Progenitor cell of endocrine pancreas (in vitro differentiated cells): ENCODE measurements around the gene EXD3. TPM values are rescaled to one million over a fixed set of nuclear protein-coding genes. Genes with fewer than 3 reads are reported as not detected.

Experiments used
- DNase-seq: peaks from one replicate; pipeline ENCODE4 v3.0.0; 2021; ENCODE audit warnings: low spot score; ENCODE audit not compliant: unreplicated experiment
- H3K27ac Mint-ChIP-seq: 2 replicates; pipeline ENCODE4 v1.8.0; 2021; ENCODE audit warnings: mild to moderate bottlenecking, moderate library complexity, mixed read lengths
- H3K27me3 Mint-ChIP-seq: 2 replicates; pipeline ENCODE4 v1.8.0; 2021; ENCODE audit warnings: mixed read lengths
- H3K36me3 Mint-ChIP-seq: 2 replicates; pipeline ENCODE4 v1.8.0; 2022; ENCODE audit warnings: mixed read lengths; ENCODE audit not compliant: insufficient read depth
- H3K4me1 Mint-ChIP-seq: 2 replicates; pipeline ENCODE4 v1.8.0; 2021; ENCODE audit warnings: low read depth, mixed read lengths
- H3K4me3 Mint-ChIP-seq: 2 replicates; pipeline ENCODE4 v1.8.0; 2021; ENCODE audit warnings: low read depth, mild to moderate bottlenecking, moderate library complexity, mixed read lengths
- H3K9me3 Mint-ChIP-seq: 2 replicates; pipeline ENCODE4 v1.8.0; 2021; ENCODE audit warnings: low read depth, mixed read lengths
- CTCF ChIP-seq: fragments of 200-600 bp; sonication (generic); IDR thresholded peaks from one replicate; pipeline ENCODE4 v1.5.0; 2021; ENCODE audit warnings: antibody characterized with exemption, mild to moderate bottlenecking; ENCODE audit not compliant: unreplicated experiment
- total RNA-seq: library from RNA; stranded (reverse); gene quantifications from 2 replicates; pipeline ENCODE4 v1.2.1, GENCODE V29; 2021

Gene EXD3
- total RNA-seq, 1 donor from 2014 or later = 31.7 TPM

GRCh38 chr9:137358126-137358525 lies 64.8 kb downstream of the EXD3 start:
- peaks cover 23% of the 10 kb centered on the region for H3K36me3 Mint-ChIP-seq
- no peak overlapping the region for H3K27ac Mint-ChIP-seq
- no peak for DNase-seq
- no peak for TF ChIP-seq CTCF
- H3K4me3 Mint-ChIP-seq = no peak overlapping the region
- no peaks in the 10 kb centered on the region for H3K27me3 Mint-ChIP-seq
- H3K9me3 Mint-ChIP-seq = peaks cover 23% of the 10 kb centered on the region
- no peaks in the 10 kb centered on the region for H3K4me1 Mint-ChIP-seq

- H3K36me3 Mint-ChIP-seq = peaks cover 20% of the 10 kb centered on the region
- H3K27me3 Mint-ChIP-seq = no peaks in the 10 kb centered on the region
- H3K27ac Mint-ChIP-seq = no peak overlapping the region
- peaks cover 18% of the 10 kb centered on the region for H3K9me3 Mint-ChIP-seq
- H3K4me1 Mint-ChIP-seq = no peaks in the 10 kb centered on the region
- H3K4me3 Mint-ChIP-seq = no peak overlapping the region
- no peak for DNase-seq
- no peak for TF ChIP-seq CTCF
These were observed 65.8 kb downstream of the EXD3 start for GRCh38 chr9:137357166-137357565.

GRCh38 chr9:137355761-137356365 lies 67.1 kb downstream of the EXD3 start:
- DNase-seq = no peak
- H3K4me3 Mint-ChIP-seq = no peak overlapping the region
- no peaks in the 10 kb centered on the region for H3K4me1 Mint-ChIP-seq
- no peaks in the 10 kb centered on the region for H3K27me3 Mint-ChIP-seq
- no peak overlapping the region for H3K27ac Mint-ChIP-seq
- TF ChIP-seq CTCF = no peak
- H3K36me3 Mint-ChIP-seq = peaks cover 14% of the 10 kb centered on the region
- peaks cover 11% of the 10 kb centered on the region for H3K9me3 Mint-ChIP-seq

DNA sequence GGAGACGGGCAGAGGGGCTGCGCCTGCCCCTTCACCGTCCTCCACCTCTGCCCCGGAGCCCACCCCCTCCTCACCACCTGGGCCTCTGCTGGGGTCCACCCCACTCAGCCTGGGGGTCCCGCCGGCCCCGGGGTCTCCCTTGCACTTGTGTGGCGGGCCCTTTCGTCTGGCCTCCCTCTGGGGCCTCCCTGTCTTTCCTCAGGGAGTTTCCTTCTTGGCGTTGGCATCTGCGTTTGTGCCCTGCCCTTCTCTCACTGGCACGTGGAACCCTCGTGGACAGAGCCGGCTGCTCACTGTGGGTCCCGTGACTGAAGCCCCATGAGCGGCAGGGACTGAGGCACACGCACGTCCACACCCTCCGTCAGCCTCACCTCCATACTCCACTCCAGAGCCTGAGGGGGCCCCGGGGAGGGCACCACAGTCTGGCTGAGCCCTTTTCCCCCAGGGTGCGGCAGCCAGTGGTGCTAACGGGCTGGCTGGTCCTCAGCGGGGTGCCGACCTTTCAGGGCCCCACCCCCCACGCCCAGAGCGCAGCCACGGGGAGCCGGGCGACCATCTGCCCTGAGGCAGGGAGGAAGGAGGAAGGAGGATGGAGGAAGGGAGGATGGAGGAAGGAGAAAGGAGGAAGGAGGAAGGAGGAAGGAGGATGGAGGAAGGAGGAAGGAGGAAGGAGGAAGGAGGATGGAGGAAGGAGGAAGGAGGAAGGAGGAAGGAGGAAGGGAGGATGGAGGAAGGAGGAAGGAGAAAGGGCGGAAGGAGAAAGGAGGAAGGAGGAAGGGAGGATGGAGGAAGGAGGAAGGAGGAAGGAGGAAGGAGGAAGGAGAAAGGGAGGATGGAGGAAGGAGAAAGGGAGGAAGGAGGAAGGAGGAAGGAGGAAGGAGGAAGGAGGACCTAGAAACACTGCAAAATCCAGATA lies 67.9 kb downstream of the EXD3 start:
- no peak for DNase-seq
- no peaks in the 10 kb centered on the region for H3K27me3 Mint-ChIP-seq
- no peak overlapping the region for H3K27ac Mint-ChIP-seq
- peaks cover 12% of the 10 kb centered on the region for H3K36me3 Mint-ChIP-seq
- H3K9me3 Mint-ChIP-seq = peaks cover 11% of the 10 kb centered on the region
- no peak for TF ChIP-seq CTCF
- H3K4me1 Mint-ChIP-seq = no peaks in the 10 kb centered on the region
- H3K4me3 Mint-ChIP-seq = no peak overlapping the region

GRCh38 chr9:137354153-137354844 lies 68.7 kb downstream of the EXD3 start:
- no peak overlapping the region for H3K4me3 Mint-ChIP-seq
- TF ChIP-seq CTCF = no peak
- H3K36me3 Mint-ChIP-seq = peaks cover 10% of the 10 kb centered on the region
- H3K9me3 Mint-ChIP-seq = peaks cover 11% of the 10 kb centered on the region
- H3K4me1 Mint-ChIP-seq = no peaks in the 10 kb centered on the region
- DNase-seq = no peak
- no peak overlapping the region for H3K27ac Mint-ChIP-seq
- H3K27me3 Mint-ChIP-seq = no peaks in the 10 kb centered on the region
